Measurements from ENCODE around the gene GRK6. TPM values are rescaled to one million over a fixed set of nuclear protein-coding genes. Genes with fewer than 3 reads are reported as not detected.
A peak's percentile ranks its signal among the peaks of the same experiment; 100 is the strongest.

The GRK6 gene
- total and polyA plus RNA-seq, 8 donors = 7.2 to 14.5 (median 11.4) TPM

- Histone ChIP-seq H3K36me3 (peaks cover 0 to 9% (median 0%) of the 10 kb centered on the region in 3 donors), H3K27ac (no peak overlapping the region)
Measured at GRCh38 chr5:177439518-177440053, 13.1 kb downstream of the GRK6 start.

DNA sequence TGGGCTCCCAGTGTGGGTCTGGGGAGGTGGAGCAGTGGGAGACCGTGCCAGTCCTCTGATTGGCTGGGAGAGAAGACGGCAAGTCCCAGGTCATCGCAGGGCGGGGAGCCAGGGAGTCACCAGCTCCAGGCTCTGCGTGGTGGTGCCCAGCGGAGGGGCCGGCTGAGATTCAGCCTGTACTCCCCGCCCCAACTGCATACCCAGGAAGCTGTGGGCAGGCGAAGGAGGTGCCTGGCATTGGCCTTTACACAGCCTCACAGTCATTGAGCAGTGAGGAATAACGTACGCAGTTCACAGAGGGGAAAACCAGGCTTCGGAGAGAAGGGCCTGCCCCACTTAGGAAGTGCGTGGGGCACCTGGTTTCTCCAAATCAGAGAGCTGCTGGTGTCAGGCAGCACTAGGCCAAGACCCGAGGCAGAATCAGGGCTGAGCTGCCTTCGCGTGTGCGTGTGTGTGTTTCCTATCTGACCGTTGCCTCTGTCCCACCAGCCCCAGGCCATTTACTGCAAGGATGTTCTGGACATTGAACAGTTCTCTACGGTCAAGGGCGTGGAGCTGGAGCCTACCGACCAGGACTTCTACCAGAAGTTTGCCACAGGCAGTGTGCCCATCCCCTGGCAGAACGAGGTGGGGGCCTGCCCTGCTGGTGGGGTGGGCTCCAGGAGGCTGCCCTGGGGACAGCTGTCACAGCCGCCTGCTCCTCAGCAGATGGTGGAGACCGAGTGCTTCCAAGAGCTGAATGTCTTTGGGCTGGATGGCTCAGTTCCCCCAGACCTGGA is 13.9 kb downstream of the GRK6 start:
- H3K27me3 ChIP-seq = no peaks in the 10 kb centered on the region
- TF ChIP-seq, protein P1, sequence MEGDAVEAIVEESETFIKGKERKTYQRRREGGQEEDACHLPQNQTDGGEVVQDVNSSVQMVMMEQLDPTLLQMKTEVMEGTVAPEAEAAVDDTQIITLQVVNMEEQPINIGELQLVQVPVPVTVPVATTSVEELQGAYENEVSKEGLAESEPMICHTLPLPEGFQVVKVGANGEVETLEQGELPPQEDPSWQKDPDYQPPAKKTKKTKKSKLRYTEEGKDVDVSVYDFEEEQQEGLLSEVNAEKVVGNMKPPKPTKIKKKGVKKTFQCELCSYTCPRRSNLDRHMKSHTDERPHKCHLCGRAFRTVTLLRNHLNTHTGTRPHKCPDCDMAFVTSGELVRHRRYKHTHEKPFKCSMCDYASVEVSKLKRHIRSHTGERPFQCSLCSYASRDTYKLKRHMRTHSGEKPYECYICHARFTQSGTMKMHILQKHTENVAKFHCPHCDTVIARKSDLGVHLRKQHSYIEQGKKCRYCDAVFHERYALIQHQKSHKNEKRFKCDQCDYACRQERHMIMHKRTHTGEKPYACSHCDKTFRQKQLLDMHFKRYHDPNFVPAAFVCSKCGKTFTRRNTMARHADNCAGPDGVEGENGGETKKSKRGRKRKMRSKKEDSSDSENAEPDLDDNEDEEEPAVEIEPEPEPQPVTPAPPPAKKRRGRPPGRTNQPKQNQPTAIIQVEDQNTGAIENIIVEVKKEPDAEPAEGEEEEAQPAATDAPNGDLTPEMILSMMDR (IDR thresholded peaks at IDR 0.05) = no peak
- no peak overlapping the region for H3K4me3 ChIP-seq
- no peaks in the 10 kb centered on the region for H3K4me1 ChIP-seq
- peak in 2 of 6 donors; percentile 25 to 63 for DNase-seq
- intact Hi-C loops (cut with DNase I) = no loop called here
- 90% methylated on average over 24 of the region's 24 CpGs for WGBS, 2 donors
- no peak overlapping the region for H3K27ac ChIP-seq
- no peaks in the 10 kb centered on the region for H3K9me3 ChIP-seq
- ATAC-seq = no peak
- no peak for FAIRE-seq
- H3K36me3 ChIP-seq = peaks cover 0 to 3% (median 0%) of the 10 kb centered on the region in 3 donors

More at GRCh38 chr5:177439518-177440053, 13.1 kb downstream of the GRK6 start:
- no peak for FAIRE-seq
- no peaks in the 10 kb centered on the region for H3K27me3 ChIP-seq
- no peaks in the 10 kb centered on the region for H3K4me1 ChIP-seq
- DNase-seq = no peak
- no peak overlapping the region for H3K4me3 ChIP-seq
- TF ChIP-seq, protein P1 (IDR thresholded peaks at IDR 0.05) = no peak
- WGBS, 2 donors = 98% methylated on average over 4 of the region's 4 CpGs
- H3K9me3 ChIP-seq = no peaks in the 10 kb centered on the region
- no peak for ATAC-seq
- intact Hi-C loops (cut with DNase I) = no loop called here

GRCh38 chr5:177440990-177441780 is 14.7 kb downstream of the GRK6 start:
- FAIRE-seq (no peak), DNase-seq (peak in 2 of 6 donors; percentile 24 to 72), ATAC-seq (no peak)
- 90 to 91% methylated on average over 24 to 26 of the region's 26 CpGs for WGBS, 2 donors
- Histone ChIP-seq H3K27me3 (no peaks in the 10 kb centered on the region), H3K27ac (no peak overlapping the region), H3K4me3 (no peak overlapping the region), H3K36me3 (no peaks in the 10 kb centered on the region), H3K4me1 (peaks cover 0 to 2% (median 0%) of the 10 kb centered on the region in 3 donors), H3K9me3 (no peaks in the 10 kb centered on the region)
- TF ChIP-seq, protein P1 (IDR thresholded peaks at IDR 0.05) = no peak
- intact Hi-C loops (cut with DNase I) = no loop called here

GRCh38 chr5:177442066-177442826 is 15.8 kb downstream of the GRK6 start:
- ATAC-seq = no peak

More at GRCh38 chr5:177442066-177442826, 15.8 kb downstream of the GRK6 start:
- TF ChIP-seq, protein P1 (IDR thresholded peaks at IDR 0.05) = no peak
- intact Hi-C loops (cut with DNase I) = no loop called here
- Histone ChIP-seq H3K36me3 (no peaks in the 10 kb centered on the region), H3K4me3 (no peak overlapping the region), H3K27me3 (no peaks in the 10 kb centered on the region), H3K27ac (no peak overlapping the region), H3K9me3 (no peaks in the 10 kb centered on the region), H3K4me1 (peaks cover 0 to 3% (median 3%) of the 10 kb centered on the region in 3 donors)
- no peak for FAIRE-seq
- DNase-seq = peak in 4 of 6 donors; percentile 15 to 60 (median 37)
- 89 to 91% methylated on average over 19 to 20 of the region's 20 CpGs for WGBS, 2 donors
